GM12872 (cell line): Measurements from ENCODE around the gene NR3C2.

ENCODE experiments used
- CTCF ChIP-seq: IDR thresholded peaks from 3 replicates; pipeline ENCODE4 v1.5.1; 2011; ENCODE audit warnings: low read depth, mild to moderate bottlenecking, low read length, moderate library complexity; ENCODE audit not compliant: insufficient read depth

The NR3C2 gene

GRCh38 chr4:148443512-148444295 is 1.5 kb upstream of the NR3C2 start:
- no peak for TF ChIP-seq CTCF

GRCh38 chr4:148442832-148443511 is 758 bp upstream of the NR3C2 start:
- no peak for TF ChIP-seq CTCF

GRCh38 chr4:148441624-148441985 is 609 bp downstream of the NR3C2 start:
- TF ChIP-seq CTCF = no peak

- TF ChIP-seq CTCF = no peak
Observed at GRCh38 chr4:148438047-148438446, 4.2 kb downstream of the NR3C2 start.

GRCh38 chr4:148437439-148437838 is 4.8 kb downstream of the NR3C2 start:
- no peak for TF ChIP-seq CTCF

GRCh38 chr4:148436512-148436911 is 5.7 kb downstream of the NR3C2 start:
- TF ChIP-seq CTCF = no peak

- no peak for TF ChIP-seq CTCF
Observed at GRCh38 chr4:148435654-148436406, 6.4 kb downstream of the NR3C2 start.
